GM12864 (cell line): ENCODE measurements around the gene FILIP1L.
"Not testable (repeated sequence)": the region's sequence is repeated elsewhere in the genome, so short reads cannot be mapped to it uniquely, and the experiment has no call there.

Experiments used
- DNase-seq: peaks from one replicate; pipeline ENCODE4 v3.0.0-alpha.2; 2011; ENCODE audit warnings: low read depth
- H3K4me3 ChIP-seq: 2 replicates; pipeline ENCODE4 v1.5.1; 2011; ENCODE audit warnings: mild to moderate bottlenecking, low read depth, low read length, control low read depth
- CTCF ChIP-seq: IDR thresholded peaks from 2 replicates; pipeline ENCODE4 v1.5.1; 2011; ENCODE audit warnings: low read depth, mild to moderate bottlenecking, moderate library complexity, low read length, control low read depth, inconsistent platforms; ENCODE audit errors: missing control alignments

FILIP1L gene

GRCh38 chr3:100057716-100058575, 56.4 kb downstream of the FILIP1L start:
- DNase-seq: no peak
- no peak for TF ChIP-seq CTCF
- H3K4me3 ChIP-seq: no peak overlapping the region

- TF ChIP-seq CTCF: no peak
- H3K4me3 ChIP-seq: no peak overlapping the region
- no peak for DNase-seq
These were observed 60.2 kb downstream of the FILIP1L start for GRCh38 chr3:100053951-100054620.

- not testable (repeated sequence) for DNase-seq, H3K4me3 ChIP-seq
These were observed 62.8 kb downstream of the FILIP1L start for GRCh38 chr3:100051513-100051912.

GRCh38 chr3:100048248-100048647, 66.1 kb downstream of the FILIP1L start:
- H3K4me3 ChIP-seq: no peak overlapping the region
- no peak for TF ChIP-seq CTCF

GRCh38 chr3:100047455-100048141, 66.7 kb downstream of the FILIP1L start:
- no peak for DNase-seq
- TF ChIP-seq CTCF: no peak
- peak overlapping the region; percentile 12; the same call in 1 of the 2 replicates for H3K4me3 ChIP-seq

More at GRCh38 chr3:100048248-100048647, 66.1 kb downstream of the FILIP1L start:
- DNase-seq: no peak

GRCh38 chr3:100046986-100047385, 67.3 kb downstream of the FILIP1L start:
- H3K4me3 ChIP-seq: no peak overlapping the region
- DNase-seq: no peak
- no peak for TF ChIP-seq CTCF

- no peak for DNase-seq
- no peak for TF ChIP-seq CTCF
These were observed 68.6 kb downstream of the FILIP1L start for GRCh38 chr3:100045696-100046095.

More at GRCh38 chr3:100045696-100046095, 68.6 kb downstream of the FILIP1L start:
- no peak overlapping the region for H3K4me3 ChIP-seq
